ENCODE data around the gene LMCD1.
"Not testable (repeated sequence)": the region's sequence is repeated elsewhere in the genome, so short reads cannot be mapped to it uniquely, and the experiment has no call there.

LMCD1 gene

DNA sequence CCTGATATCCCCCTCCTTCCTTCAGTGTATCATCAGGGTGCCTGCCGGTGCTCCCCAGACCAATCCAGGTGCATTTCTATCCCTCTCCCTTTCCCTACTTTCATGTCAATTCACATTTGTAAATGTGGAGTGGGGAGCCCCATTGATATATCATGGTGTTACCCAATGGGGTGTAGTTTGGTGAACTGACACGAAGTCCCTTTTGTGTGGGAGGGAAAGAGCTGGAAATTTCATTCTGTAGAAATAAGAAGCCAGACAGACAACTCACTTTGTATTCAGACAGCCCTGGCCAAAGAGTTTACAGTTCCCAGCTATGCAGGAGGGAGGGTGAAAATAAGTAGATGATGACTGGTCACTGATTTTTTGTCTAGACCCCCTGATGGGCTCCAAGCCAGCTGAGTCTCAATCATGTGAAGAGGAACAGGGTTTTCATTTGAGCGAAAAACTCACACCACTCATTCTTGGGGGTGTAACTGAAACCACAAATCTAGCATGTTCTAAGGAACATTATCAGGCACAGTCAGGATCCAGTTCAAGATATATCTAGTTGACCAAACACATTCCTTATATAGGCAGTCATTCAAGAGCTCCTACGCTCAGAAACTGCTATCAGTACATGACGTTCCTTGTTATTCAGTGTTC lies 58.9 kb downstream of the LMCD1 start:
- no peak for DNase-seq (ENCODE audit: low read depth)

DNA sequence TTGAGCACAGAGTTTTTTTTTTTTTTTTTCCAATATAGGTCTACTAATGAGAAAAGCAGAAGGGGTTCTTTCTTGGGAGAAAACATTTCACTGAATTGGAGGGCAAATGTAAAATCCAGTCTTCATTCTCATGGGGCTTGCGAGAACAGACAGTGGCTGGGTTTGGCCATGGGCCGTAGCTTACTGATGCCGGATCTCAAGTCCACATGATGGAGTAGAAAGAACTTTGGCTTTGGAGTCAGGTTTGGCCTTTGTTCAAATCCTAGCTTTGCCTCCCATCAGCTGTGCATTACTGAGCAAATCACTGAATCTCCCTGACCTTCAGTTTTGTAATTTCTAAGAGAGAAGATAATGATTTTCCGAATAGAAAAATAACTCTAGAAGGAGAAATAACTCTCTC lies 59.7 kb downstream of the LMCD1 start:
- no peak for DNase-seq (ENCODE audit: low read depth)

DNA sequence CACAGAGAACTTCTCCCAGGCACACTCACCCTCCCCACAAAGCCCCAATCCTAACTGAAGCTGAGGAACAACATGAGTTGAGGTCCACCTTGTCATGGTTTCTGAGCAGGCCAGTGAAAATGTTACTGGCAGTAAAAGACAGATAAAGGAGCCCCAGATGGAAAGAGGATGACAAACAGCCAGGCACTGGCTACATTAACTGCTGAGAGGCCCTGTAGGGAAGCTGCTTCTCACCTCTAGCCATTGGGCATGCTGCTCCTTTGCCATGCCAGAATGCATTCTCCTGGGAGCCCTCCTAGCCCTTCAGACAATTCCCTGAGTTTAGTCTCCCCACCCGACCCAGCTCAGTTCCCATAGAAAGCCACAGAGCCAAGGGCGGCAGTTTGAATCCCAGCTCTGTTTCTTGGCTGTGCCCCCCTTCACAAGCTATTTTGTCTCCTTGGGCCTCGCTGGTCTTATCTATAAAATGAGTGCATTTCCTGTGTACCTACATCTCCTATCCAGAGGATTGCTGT lies 60.5 kb downstream of the LMCD1 start:
- DNase-seq (ENCODE audit: low read depth), result no peak

DNA sequence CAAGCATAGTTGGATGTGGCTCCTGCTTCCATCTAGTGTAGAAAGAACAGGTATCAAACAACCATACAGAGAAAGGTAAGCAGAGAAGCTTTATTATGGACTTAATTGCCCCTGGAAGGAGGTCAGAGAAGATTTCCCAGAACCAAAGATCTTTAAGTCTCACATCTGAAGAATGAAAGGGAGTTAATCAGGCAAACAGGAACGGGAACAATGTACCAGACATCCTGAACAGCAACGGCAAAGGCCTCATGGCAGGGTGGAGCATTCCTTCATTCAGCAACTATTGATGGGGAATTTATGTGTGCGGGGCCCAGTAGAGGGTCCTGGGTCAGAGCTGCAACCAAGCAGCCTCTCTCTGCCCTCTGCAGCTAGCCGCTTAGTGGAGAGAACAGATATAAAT lies 61.5 kb downstream of the LMCD1 start:
- DNase-seq (ENCODE audit: low read depth), result no peak

DNA sequence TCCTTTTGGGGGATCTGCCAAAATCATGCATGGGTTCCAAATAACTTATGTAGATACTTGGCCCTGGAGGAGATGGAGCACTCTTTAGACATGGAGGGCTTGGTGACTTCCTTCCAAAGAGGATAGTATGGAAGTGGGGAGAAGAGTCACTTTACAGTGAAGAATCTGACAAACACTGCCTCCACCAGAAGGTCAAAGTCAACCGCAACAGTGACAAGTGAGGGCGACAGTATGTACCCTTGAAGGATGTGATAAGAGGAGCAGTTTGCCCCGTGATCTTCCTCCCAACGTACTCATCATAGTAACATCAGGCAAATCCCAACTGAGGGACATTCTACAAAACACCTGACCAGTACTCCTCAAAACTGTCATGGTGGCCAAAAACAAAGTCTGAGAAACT lies 62.0 kb downstream of the LMCD1 start:
- no peak for DNase-seq (ENCODE audit: low read depth)

DNA sequence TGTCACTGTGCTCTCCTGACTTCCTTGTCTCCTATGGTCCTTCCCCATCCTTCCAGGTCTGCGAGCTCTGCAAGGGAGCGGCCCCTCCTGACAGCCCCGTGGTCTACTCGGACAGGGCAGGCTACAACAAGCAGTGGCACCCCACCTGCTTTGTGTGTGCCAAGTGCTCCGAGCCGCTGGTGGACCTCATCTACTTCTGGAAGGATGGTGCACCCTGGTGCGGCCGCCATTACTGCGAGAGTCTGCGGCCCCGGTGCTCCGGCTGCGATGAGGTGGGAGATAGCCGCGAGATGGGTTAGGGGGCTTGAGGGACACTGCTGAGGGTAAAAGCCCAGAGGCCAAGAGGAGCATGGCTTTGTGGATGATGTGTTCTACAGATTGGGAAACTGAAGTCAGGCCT lies 63.8 kb downstream of the LMCD1 start:
- DNase-seq (ENCODE audit: low read depth), result no peak

DNA sequence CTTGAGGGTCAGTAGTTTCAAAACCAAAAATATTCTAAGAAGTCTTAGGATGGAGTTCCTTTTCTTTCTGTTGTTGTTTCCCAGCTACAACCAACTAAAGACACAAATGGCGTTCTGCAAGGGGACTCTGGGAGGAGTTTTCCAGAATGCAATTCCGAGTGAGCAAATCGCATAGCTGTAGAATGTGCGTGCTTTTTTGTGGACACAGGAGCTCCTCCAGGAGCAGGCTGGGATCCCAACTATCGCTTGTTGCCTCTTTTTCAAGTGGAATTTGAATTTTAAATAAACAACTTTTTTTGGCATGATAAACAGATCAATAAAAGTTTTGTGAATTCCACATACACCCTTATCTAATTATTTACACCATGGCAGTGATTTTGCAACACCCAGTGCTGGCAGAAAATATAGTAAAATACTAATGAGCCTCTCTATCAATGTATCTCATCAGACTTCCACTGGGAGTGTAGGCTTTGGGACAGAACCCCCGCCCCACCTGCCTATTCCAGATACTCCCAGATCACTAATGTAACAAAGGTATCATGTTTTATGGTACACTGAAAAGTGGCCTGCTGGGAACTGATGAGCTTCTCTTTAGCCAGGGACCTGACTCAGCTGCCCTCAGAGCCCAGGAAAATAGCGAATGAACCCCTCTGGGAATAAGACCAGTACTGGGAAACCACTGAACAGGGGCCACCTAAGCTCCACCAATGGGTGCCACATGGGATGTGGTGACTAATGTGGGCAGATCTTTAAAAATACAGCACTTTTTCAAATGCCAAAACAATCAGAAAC lies 66.4 kb downstream of the LMCD1 start:
- no peak for DNase-seq (ENCODE audit: low read depth)

DNA sequence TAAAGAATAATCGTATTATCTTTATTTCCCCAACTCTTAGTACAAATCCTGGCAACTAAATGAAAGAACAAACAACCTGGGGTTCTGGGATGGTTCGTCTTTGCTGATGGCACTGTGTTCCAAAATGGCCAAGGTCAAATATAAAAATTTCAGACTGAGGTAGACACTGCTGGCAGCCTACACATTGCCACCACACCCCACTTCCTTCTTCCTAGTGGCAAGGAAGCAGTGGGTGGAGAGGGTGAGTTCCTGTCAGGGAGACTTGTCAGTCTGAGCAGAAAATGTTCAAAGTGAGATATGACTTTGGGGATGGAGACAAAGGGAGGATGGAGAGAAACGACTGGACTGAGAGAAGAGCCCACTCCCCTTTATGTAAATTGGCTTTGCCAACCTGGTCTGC lies 69.6 kb downstream of the LMCD1 start:
- no peak for DNase-seq (ENCODE audit: low read depth)

DNA sequence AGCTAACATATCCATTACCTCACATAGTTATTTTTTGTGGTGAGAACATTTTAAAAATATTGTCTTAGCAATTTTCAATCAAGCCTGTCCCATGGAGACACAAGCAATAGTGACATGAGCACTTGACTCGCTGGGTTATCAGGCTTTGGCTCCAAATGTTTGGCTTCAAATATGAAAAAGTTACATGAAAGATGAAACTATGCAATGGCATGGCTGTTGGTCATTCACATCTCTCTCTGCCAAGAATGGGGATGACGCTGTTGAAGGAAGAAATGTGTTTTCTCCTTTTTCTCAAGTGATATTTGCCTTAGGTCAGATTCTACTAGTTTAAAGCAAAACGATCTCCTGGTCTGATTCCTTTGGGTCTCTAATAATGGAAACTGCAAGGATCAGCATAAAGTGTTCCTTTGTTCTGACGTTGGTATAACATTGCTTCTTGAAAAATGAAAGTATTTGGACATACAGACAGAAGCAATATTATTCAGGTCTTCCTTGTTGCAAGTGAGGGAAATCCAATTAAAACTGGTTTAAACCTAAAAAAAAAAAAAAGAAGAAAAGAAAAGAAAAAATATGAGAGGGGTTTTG lies 71.8 kb downstream of the LMCD1 start:
- DNase-seq (ENCODE audit: low read depth), result no peak

DNA sequence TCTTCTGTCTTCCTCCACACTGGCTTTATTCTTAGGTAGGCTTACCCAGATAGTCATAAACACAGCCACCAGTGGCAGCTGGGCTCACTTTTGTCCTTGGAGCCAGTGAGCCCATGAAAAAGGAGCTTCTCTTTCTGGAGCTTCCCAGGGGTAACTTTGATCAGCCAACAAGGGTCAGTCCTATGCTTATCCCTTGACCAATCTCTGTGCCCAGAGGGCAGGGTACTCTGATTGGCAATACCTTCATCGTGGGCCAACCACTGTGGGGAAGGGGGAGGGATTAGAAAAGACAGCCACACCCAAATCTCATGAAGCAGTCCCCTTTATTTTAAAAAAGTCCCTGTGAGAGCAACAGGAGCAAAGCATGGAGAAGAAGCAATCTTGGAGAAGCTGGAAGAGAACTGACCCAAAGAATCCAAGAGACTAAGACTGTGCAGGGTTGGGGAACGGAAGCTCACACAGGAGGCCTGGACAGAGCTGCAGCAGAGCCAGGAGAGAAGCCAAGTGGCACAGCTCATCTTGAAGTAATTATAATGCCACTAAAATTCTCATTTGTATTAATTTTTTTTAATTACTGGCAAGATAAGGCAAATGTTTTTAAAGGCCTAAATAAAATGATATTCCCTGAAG lies 72.5 kb downstream of the LMCD1 start:
- DNase-seq (ENCODE audit: low read depth), result no peak

DNA sequence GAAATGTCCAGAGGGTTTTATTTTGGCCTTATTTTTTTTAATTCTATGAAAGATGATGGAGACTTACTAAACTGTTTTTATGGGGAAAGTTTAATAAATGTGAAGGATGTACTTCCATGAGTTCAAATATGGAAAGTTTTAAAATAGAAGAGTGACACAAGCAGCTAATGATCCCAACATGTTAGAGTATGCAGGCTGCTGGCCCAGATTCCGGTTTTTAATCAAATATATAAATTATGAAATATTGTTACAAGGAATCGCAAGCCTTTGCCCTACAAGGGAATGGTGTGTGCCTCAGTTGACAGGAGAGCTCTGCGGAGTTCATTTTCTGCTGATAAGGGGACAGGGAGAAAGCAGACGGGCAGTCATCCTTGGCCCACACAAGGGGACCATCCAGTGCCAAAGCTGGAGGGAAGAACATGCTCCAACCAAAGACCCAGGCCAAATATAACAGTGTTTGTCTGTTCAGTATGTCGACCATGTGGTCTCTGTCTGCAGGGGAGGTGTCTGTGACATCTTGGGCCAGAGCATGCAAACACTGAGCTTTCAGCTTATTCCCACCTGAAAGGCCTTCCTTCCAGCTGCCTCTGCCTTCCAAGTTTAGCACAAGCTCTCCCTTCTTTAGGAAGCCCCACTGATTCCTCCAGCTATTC lies 73.2 kb downstream of the LMCD1 start:
- DNase-seq (ENCODE audit: low read depth), result no peak

DNA sequence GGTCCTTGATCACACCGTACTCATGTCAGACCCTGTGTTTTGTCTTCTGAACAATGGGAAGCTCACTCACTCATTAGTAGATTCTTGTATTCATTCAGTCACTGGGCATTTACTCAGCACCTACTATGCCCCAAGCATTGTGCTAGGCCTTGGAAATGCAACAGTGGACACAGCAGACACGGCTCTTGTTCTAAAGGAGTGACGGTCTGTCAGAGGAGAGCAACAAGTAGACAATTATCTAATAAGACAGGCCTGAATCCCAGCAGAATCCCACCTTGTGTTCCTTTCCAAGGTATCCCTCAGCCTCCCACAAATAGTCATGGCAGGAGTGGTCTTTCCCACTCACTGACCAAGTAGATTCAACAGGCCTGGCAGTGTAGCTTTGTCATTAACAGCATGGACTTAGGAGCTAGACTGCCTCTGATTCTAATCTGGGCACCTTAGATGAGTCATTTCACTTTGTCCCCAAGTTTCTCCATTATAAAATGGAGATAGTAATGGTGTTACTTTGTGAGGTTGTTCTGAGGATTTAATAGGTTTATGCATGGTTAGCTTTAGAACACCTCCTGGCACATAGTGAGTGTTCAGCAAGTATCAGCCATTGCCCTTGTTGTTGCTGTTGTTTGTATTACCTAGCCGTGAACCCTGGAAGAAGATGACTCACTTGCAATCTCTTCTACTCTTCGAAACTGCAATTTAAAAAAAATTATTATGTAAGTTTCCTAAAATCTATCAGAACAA lies 73.9 kb downstream of the LMCD1 start:
- no peak for DNase-seq (ENCODE audit: low read depth)

DNA sequence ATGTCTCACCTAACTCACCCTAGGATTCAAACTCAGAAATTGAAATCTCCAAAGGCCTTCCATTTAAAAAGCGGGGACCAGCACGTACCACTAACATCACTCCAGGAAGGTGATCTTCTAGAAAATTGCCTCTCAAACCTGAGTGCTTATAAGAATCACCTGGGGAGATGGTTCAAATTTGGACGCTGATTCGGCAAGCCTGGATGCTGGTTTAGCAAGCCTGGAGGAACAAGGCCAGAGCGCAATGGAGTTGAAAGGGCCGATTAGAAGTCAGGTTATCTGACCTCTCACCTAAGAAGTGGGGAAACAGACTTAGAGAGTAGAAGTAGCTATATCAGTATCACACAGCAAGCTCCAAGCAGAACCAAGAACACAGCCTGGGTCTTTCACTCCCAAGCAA lies 74.8 kb downstream of the LMCD1 start:
- no peak for DNase-seq (ENCODE audit: low read depth)

DNA sequence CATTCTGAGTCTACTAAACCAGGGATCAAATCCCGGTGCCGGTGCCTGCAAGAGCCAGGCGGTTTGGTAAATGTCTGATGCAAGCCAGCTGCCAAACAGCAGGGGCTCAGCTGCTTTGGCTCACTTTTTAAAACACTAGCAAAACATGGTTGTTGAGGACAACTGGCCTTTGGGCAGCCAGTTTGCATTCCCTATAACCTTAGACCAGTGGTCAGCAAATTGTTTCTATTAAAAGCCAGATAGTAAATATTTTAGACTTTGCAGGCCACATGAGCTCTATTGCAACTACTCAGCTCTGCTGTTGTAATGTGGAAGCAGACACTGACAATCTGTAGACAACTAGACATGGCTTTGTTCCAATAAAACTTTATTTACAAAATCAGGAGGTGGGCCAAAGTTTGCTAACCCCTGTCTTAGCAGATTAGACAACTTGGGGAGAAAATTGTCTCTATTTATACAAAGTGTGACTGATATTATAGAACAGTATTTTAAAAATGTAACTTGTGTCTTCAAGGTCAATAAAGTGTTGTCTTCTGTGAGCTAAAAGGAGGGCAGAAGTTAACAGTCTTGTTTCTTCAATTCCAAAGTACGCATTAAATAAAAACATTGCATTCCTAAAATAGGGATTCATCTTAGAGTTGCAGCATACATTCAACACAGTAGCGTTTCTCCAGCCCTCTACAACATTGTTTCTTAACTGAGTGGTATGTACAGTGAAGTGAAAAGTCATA lies 75.4 kb downstream of the LMCD1 start:
- no peak for DNase-seq (ENCODE audit: low read depth)

DNA sequence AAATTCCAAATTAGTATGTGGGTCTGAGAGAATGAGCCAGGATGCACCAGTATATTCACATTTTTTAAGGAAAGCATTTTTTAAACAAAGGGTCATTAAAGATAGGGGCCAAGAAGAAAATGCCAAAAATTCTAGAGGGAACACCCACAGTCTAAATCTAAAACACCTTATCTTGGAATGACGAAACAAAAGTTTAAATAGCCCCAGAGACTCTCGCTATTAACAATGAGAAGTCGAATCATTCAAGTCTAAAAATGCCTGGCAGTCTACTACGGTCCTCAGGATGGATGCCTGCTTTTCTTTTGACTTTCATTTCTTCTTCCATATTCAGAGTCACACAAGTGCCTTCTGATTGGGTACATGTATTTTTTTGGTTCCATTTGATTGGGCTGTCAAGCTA lies 76.7 kb downstream of the LMCD1 start:
- no peak for DNase-seq (ENCODE audit: low read depth)

DNA sequence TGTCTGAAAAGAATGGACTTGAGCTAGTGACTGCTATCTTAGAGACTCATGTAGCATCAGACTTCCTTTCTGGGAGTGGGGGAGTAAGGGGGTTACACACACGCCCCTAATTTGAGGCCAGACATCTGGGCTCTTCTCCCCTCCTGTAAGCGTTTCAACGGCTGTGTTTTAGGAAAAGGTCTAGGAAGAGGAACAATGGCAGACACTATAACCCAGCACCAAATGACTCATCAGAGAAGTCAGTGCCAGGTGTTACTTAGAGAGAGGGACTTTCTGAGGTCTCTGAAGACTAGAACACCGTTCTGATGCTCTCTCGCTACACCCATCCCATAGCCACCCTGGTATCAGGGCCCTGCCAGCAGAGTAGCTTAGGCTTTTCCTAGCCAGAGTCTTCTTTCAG lies 77.5 kb downstream of the LMCD1 start:
- no peak for DNase-seq (ENCODE audit: low read depth)

DNA sequence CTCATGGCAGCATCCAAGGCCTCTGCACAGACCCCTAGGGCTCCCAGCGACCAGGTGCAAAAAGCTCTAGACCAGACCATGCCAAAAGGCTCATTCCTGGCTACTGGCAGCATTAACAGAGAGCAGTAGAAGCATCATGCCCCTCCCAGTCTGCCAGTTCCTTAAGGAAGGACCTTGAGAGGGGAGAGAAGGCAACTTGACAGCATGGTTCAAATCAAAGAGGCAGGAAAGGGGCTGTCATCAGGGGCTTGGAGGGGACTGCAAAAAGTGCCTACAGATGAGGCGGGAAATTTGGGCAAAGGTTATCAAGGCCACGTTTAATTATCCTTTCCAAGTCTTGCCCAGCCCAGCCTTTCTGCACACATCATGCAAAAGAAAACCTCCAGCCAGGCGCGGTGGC lies 78.3 kb downstream of the LMCD1 start:
- DNase-seq (ENCODE audit: low read depth), result no peak

DNA sequence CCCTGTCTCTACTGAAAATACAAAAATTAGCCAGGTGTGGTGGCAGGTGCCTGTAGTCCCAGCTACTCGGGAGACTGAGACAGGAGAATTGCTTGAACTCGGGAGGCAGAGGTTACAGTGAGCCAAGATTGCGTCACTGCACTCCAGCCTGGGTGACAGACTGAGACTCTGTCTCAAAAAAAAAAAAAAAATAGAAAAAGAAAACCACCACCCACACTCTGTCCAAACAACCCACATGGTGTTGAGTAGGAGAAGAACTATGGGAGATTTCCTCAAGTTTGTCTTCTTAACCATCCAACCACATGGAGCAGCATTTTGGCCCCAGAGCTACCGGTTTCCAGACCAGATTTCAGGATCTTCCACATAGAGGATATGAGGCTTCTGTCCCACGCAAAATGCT lies 78.8 kb downstream of the LMCD1 start:
- not testable (repeated sequence) for DNase-seq (ENCODE audit: low read depth)

DNA sequence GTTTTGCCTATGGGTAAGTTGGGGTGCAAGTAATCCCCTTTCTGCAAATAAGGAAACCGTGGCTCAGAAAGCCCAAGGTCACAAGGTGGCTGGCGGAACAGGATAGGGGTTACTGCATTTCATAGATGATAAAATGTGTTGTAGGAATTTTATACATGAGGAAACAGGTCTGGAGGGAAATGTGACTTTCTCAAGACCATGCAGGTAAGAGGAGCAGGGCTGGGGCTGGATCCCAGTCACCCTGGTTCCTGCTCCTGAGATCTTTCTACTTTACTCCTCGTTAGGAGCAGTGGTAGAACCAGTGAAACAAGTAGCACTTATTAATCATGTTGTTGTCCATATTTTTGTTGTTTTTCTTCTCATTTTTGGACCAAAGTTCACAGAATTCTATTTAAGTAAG lies 79.8 kb downstream of the LMCD1 start:
- DNase-seq (ENCODE audit: low read depth), result no peak

DNA sequence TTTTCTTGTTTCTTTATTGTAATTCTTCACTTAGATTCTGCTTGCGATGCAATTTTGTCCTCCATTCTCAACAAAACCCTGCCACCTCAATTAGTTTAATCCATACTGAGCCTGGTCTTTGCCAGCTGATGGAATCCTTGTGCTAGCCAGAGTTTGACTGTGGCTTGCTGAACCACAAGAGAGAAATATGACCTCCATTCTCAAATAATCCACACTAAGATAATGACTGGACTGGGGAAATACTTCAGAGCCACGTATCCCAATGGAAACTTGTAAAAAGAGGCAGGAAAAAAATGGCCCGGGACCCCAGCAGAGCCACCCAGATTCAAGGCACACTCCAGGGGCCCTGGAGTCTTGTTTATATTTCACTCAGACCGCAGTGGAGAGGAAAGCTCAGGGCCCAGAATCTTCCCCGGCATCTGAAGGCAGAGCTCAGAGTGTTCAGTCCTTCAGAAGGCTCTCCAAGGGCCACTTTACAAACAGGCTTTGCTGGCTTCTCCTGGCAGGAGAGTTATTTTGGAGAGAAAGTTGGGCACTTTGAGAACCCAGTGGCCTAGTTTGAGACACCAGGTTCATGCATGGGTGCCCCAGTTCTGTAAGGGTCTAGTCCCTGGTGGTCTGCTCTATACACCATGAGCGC lies 80.3 kb downstream of the LMCD1 start:
- no peak for DNase-seq (ENCODE audit: low read depth)
